Choroid plexus epithelial cell (primary cell): ENCODE data around the gene IDS.
"Not testable (repeated sequence)": the region's sequence is repeated elsewhere in the genome, so short reads cannot be mapped to it uniquely, and the experiment has no call there.

Experiments used
- DNase-seq: peaks from one replicate; pipeline ENCODE4 v3.0.0-alpha.2; 2010; ENCODE audit warnings: low read depth
- H3K4me3 ChIP-seq: 2 replicates; pipeline ENCODE4 v1.5.1; 2011; ENCODE audit warnings: low read depth, mild to moderate bottlenecking, control low read depth, low read length, moderate library complexity
- CTCF ChIP-seq: conservative IDR thresholded peaks from 2 replicates; pipeline ENCODE4 v1.5.1; 2011; ENCODE audit warnings: low read depth, mild to moderate bottlenecking, control low read depth, inconsistent platforms, low read length, moderate library complexity

IDS gene

GRCh38 chrX:149510386-149510785, 5.3 kb upstream of the IDS start:
- peak; percentile 34 for TF ChIP-seq CTCF
- no peak overlapping the region for H3K4me3 ChIP-seq
- DNase-seq = no peak

GRCh38 chrX:149508467-149508866, 3.4 kb upstream of the IDS start:
- DNase-seq = no peak
- TF ChIP-seq CTCF = no peak
- H3K4me3 ChIP-seq = no peak overlapping the region

- no peak for DNase-seq
- H3K4me3 ChIP-seq = no peak overlapping the region
Observed at GRCh38 chrX:149506349-149506748, 1.2 kb upstream of the IDS start.

GRCh38 chrX:149505671-149506070, 565 bp upstream of the IDS start:
- TF ChIP-seq CTCF = no peak
- no peak for DNase-seq
- no peak overlapping the region for H3K4me3 ChIP-seq

More at GRCh38 chrX:149506349-149506748, 1.2 kb upstream of the IDS start:
- TF ChIP-seq CTCF = no peak

GRCh38 chrX:149504226-149504914, 736 bp downstream of the IDS start:
- peak; percentile 41 for TF ChIP-seq CTCF
- H3K4me3 ChIP-seq = peak overlapping the region; percentile 72
- no peak for DNase-seq

GRCh38 chrX:149503446-149503845, 1.7 kb downstream of the IDS start:
- H3K4me3 ChIP-seq = peak overlapping the region; percentile 17

GRCh38 chrX:149502923-149503322, 2.2 kb downstream of the IDS start:
- not testable (repeated sequence) for DNase-seq

More at GRCh38 chrX:149503446-149503845, 1.7 kb downstream of the IDS start:
- DNase-seq = peak; percentile 76

GRCh38 chrX:149499766-149500165, 5.3 kb downstream of the IDS start:
- no peak for TF ChIP-seq CTCF

More at GRCh38 chrX:149502923-149503322, 2.2 kb downstream of the IDS start:
- H3K4me3 ChIP-seq = not testable (repeated sequence)

More at GRCh38 chrX:149499766-149500165, 5.3 kb downstream of the IDS start:
- H3K4me3 ChIP-seq = no peak overlapping the region
- no peak for DNase-seq
